ENCODE results near the gene LIPF. TPM values are rescaled to one million over a fixed set of nuclear protein-coding genes. Genes with fewer than 3 reads are reported as not detected.

LIPF gene, protein sequence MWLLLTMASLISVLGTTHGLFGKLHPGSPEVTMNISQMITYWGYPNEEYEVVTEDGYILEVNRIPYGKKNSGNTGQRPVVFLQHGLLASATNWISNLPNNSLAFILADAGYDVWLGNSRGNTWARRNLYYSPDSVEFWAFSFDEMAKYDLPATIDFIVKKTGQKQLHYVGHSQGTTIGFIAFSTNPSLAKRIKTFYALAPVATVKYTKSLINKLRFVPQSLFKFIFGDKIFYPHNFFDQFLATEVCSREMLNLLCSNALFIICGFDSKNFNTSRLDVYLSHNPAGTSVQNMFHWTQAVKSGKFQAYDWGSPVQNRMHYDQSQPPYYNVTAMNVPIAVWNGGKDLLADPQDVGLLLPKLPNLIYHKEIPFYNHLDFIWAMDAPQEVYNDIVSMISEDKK
- total RNA-seq = not detected

DNA sequence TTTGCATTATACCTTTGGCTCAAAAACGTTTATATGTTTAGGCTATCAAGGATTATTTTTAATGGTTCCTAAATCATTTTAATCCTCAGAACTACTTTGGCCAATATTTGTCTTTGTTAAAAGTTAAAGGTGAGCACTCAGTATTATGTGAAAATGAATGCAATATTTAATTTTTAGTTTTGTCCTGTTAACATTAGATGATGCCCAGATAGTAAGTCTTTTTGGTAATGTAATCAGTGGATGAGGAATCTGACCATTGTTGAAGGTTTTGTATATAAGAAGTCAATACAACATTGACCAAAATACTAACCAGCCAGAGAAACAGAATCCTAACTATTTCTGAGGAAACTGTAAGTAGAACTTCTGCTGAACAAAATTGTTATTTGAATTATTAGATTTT, at the start of gene LIPF:
Gene LIPF, plus strand, starts transcription at position 301 of the 400 bp plus-strand sequence. CDS start 2,856 bp downstream, outside the sequence.
- WGBS = 28% methylated on average over 1 of the region's 1 CpG
- no peaks in the 10 kb centered on the region for H3K27me3 ChIP-seq
- TF ChIP-seq POLR2A (IDR thresholded peaks at IDR 0.05; ENCODE audit: low read depth) = no peak
- H3K4me3 ChIP-seq = no peak within 1 kb of the TSS
- no peaks in the 10 kb centered on the region for H3K4me1 ChIP-seq
- no peak for DNase-seq (ENCODE audit: extremely low spot score)
- intact Hi-C loops (cut with DNase I) = no loop called here
- no peaks in the 10 kb centered on the region for H3K36me3 ChIP-seq
- H3K27ac ChIP-seq (replicated peaks in 1 of 4) = no peak within 1 kb of the TSS
- no peaks in the 10 kb centered on the region for H3K9me3 ChIP-seq

DNA sequence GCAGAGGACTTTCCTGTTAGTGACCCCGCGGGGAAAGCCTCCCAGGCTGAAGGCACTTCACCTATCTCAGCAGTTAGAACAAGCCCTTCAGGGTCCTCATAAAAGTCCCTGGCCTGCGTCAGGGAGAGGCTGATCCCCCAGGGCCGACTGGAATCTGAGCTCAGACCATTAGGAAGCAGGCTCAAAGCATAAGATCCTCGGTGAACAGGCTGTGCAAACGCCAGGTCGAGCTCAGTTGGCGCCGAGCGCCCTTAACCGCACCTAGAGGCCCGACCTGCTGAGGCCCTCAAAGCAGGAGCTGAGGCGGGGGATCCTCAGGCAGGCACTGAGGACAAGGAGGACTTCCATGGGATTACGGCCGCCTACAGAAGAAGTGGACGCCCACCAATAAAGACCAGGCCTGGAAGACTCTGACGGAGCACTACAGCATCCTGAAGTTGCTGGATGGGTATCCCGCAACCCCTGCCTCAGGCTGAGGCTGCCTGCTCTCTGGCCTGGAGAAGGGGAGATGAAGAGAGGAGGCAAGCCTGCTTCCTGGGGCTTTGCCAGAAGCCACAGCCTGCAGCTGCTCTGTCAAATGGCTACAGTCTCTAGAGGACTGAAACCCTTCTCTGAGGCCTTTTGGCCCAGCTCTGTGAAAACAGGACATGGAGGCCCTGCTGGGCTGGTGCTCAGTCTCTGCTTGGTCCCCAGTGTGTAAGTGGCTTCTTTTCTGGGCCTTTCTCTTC, 47.8 kb upstream of the LIPF start:
- no peaks in the 10 kb centered on the region for H3K4me1 ChIP-seq
- intact Hi-C loops (cut with DNase I) = no loop called here
- no peak overlapping the region for H3K27ac ChIP-seq (replicated peaks in 1 of 4)
- TF ChIP-seq POLR2AphosphoS5 (IDR thresholded peaks at IDR 0.05) = no peak
- no peak for TF ChIP-seq EP300 (IDR thresholded peaks at IDR 0.05)
- TF ChIP-seq POLR2A (IDR thresholded peaks at IDR 0.05; ENCODE audit: low read depth) = no peak
- no peak for TF ChIP-seq CTCF (IDR thresholded peaks at IDR 0.05)
- H3K36me3 ChIP-seq = no peaks in the 10 kb centered on the region
- no peak overlapping the region for H3K4me3 ChIP-seq
- H3K27me3 ChIP-seq = no peaks in the 10 kb centered on the region
- 81% methylated on average over 5 of the region's 18 CpGs for WGBS
- DNase-seq (ENCODE audit: extremely low spot score) = no peak
- H3K9me3 ChIP-seq = peaks cover 0 to 6% (median 0%) of the 10 kb centered on the region in 4 donors

- peaks cover 0 to 6% (median 0%) of the 10 kb centered on the region in 4 donors for H3K9me3 ChIP-seq
- DNase-seq (ENCODE audit: extremely low spot score) = no peak
Observed at GRCh38 chr10:88617772-88618300, 46.4 kb upstream of the LIPF start.

GRCh38 chr10:88618496-88618895, 45.7 kb upstream of the LIPF start:
- H3K4me1 ChIP-seq = no peaks in the 10 kb centered on the region
- no peak for TF ChIP-seq EP300 (IDR thresholded peaks at IDR 0.05)
- TF ChIP-seq POLR2A (IDR thresholded peaks at IDR 0.05; ENCODE audit: low read depth) = no peak
- TF ChIP-seq POLR2AphosphoS5 (IDR thresholded peaks at IDR 0.05) = no peak
- TF ChIP-seq CTCF (IDR thresholded peaks at IDR 0.05) = no peak
- H3K36me3 ChIP-seq = no peaks in the 10 kb centered on the region
- WGBS = 68% methylated on average over 1 of the region's 1 CpG
- peaks cover 0 to 6% (median 0%) of the 10 kb centered on the region in 4 donors for H3K9me3 ChIP-seq
- H3K27me3 ChIP-seq = no peaks in the 10 kb centered on the region
- H3K27ac ChIP-seq (replicated peaks in 1 of 4) = no peak overlapping the region
- no peak overlapping the region for H3K4me3 ChIP-seq
- DNase-seq (ENCODE audit: extremely low spot score) = no peak
- intact Hi-C loops (cut with DNase I) = no loop called here

More at GRCh38 chr10:88617772-88618300, 46.4 kb upstream of the LIPF start:
- 70% methylated on average over 1 of the region's 1 CpG for WGBS
- H3K36me3 ChIP-seq = no peaks in the 10 kb centered on the region
- H3K4me3 ChIP-seq = no peak overlapping the region
- TF ChIP-seq EP300 (IDR thresholded peaks at IDR 0.05) (no peak), POLR2A (IDR thresholded peaks at IDR 0.05; ENCODE audit: low read depth) (no peak), POLR2AphosphoS5 (IDR thresholded peaks at IDR 0.05) (no peak), CTCF (IDR thresholded peaks at IDR 0.05) (no peak)
- H3K27me3 ChIP-seq = no peaks in the 10 kb centered on the region
- intact Hi-C loops (cut with DNase I) = no loop called here
- H3K4me1 ChIP-seq = no peaks in the 10 kb centered on the region
- no peak overlapping the region for H3K27ac ChIP-seq (replicated peaks in 1 of 4)

GRCh38 chr10:88620441-88620840, 43.8 kb upstream of the LIPF start:
- TF ChIP-seq EP300 (IDR thresholded peaks at IDR 0.05) (no peak), CTCF (IDR thresholded peaks at IDR 0.05) (no peak), POLR2A (IDR thresholded peaks at IDR 0.05; ENCODE audit: low read depth) (no peak), POLR2AphosphoS5 (IDR thresholded peaks at IDR 0.05) (no peak)
- intact Hi-C loops (cut with DNase I) = no loop called here
- no peaks in the 10 kb centered on the region for H3K36me3 ChIP-seq
- no peaks in the 10 kb centered on the region for H3K27me3 ChIP-seq
- peaks cover 0 to 6% (median 0%) of the 10 kb centered on the region in 4 donors for H3K9me3 ChIP-seq
- no peak for DNase-seq (ENCODE audit: extremely low spot score)
- H3K4me1 ChIP-seq = no peaks in the 10 kb centered on the region
- H3K27ac ChIP-seq (replicated peaks in 1 of 4) = no peak overlapping the region
- no peak overlapping the region for H3K4me3 ChIP-seq
- 71% methylated on average over 1 of the region's 1 CpG for WGBS

Measured in esophagus muscularis mucosa (tissue), 4 donors.